IMR-90 (cell line): ENCODE results near the gene RECQL5. TPM values are rescaled to one million over a fixed set of nuclear protein-coding genes. Genes with fewer than 3 reads are reported as not detected.

Experiments used
- ATAC-seq: fragments of 200-7000 bp; cut with Tn5 transposase; 2 replicates; pipeline ENCODE4 v1.9.1; 2020; ENCODE audit warnings: low read depth, mild to moderate bottlenecking, moderate library complexity
- BruUV-seq: library from RNA; stranded (reverse); fragments of 400-500 nt; replicated peaks from 2 replicates; lab custom pipeline; 2021; lab: Mats Ljungman, UMichigan
- CTCF ChIA-PET: fragments of 300-600 bp; formaldehyde crosslinking; extraction: SDS; loops from one replicate; lab custom pipeline; 2021; ENCODE audit warnings: antibody characterized with exemption; lab: Yijun Ruan, JAX
- POLR2A ChIA-PET: fragments of 300-600 bp; sonication (Branson Sonifier 250); formaldehyde crosslinking; loops from one replicate; lab custom pipeline; 2022; ENCODE audit warnings: antibody characterized with exemption; ENCODE audit not compliant: unreplicated experiment; lab: Charles Lee
- DNase-seq: peaks from one replicate; pipeline ENCODE4 v3.0.0; 2013
- H2AFZ ChIP-seq: replicated peaks from 2 replicates; pipeline ENCODE3; 2013; ENCODE audit warnings: low read length, mild to moderate bottlenecking; ENCODE audit not compliant: poor library complexity
- H2AK5ac ChIP-seq: 2 replicates; pipeline ENCODE4 v1.6.1; 2013; ENCODE audit warnings: low read depth, low read length, inconsistent platforms
- H2AK9ac ChIP-seq: replicated peaks from 2 replicates; pipeline ENCODE3; 2013; ENCODE audit warnings: mild to moderate bottlenecking, low read depth, low read length, moderate library complexity; ENCODE audit not compliant: poor library complexity
- H2BK120ac ChIP-seq: 2 replicates; pipeline ENCODE4 v1.6.1; 2013; ENCODE audit warnings: low read depth, low read length, inconsistent platforms
- H2BK15ac ChIP-seq: 3 replicates; pipeline ENCODE4 v1.6.1; 2013; ENCODE audit warnings: low read depth, low read length, inconsistent platforms
- H2BK20ac ChIP-seq: 2 replicates; pipeline ENCODE4 v1.6.1; 2013; ENCODE audit warnings: low read depth, mild to moderate bottlenecking, inconsistent platforms, low read length, moderate library complexity
- H2BK5ac ChIP-seq: 2 replicates; pipeline ENCODE4 v1.6.1; 2013; ENCODE audit warnings: mild to moderate bottlenecking, low read depth, low read length, inconsistent platforms; ENCODE audit not compliant: poor library complexity, severe bottlenecking
- H3K14ac ChIP-seq: replicated peaks from 2 replicates; pipeline ENCODE4 v1.6.1; 2013; ENCODE audit warnings: low read depth, low read length, inconsistent platforms
- H3K18ac ChIP-seq: 2 replicates; pipeline ENCODE4 v1.6.1; 2013; ENCODE audit warnings: low read depth, low read length, control low read depth
- H3K23ac ChIP-seq: 2 replicates; pipeline ENCODE4 v1.6.1; 2013; ENCODE audit warnings: low read depth, low read length, inconsistent platforms
- H3K27ac ChIP-seq: 2 replicates; pipeline ENCODE4 v1.5.1; 2013; ENCODE audit warnings: mild to moderate bottlenecking, control low read depth, low read length; ENCODE audit not compliant: insufficient read depth
- H3K27me3 ChIP-seq: 2 replicates; pipeline ENCODE4 v1.6.1; 2013; ENCODE audit warnings: low read length; ENCODE audit not compliant: control insufficient read depth, insufficient read depth
- H3K36me3 ChIP-seq: 2 replicates; pipeline ENCODE4 v1.6.1; 2013; ENCODE audit warnings: low read length, mixed read lengths; ENCODE audit not compliant: control insufficient read depth, insufficient read depth
- H3K4ac ChIP-seq: 2 replicates; pipeline ENCODE4 v1.6.1; 2013; ENCODE audit warnings: low read depth, low read length, inconsistent platforms
- H3K4me1 ChIP-seq: 2 replicates; pipeline ENCODE4 v1.6.1; 2013; ENCODE audit warnings: low read length, mixed read lengths; ENCODE audit not compliant: control insufficient read depth, insufficient read depth
- H3K4me2 ChIP-seq: 2 replicates; pipeline ENCODE4 v1.6.1; 2013; ENCODE audit warnings: low read depth, mild to moderate bottlenecking, control low read depth, low read length, moderate library complexity
- H3K4me3 ChIP-seq: 2 replicates; pipeline ENCODE4 v1.5.1; 2013; ENCODE audit warnings: low read depth, mild to moderate bottlenecking, control low read depth, low read length, moderate library complexity; ENCODE audit not compliant: insufficient read depth
- H3K56ac ChIP-seq: 2 replicates; pipeline ENCODE4 v1.6.1; 2013; ENCODE audit warnings: low read length, inconsistent platforms; ENCODE audit not compliant: insufficient read depth; ENCODE audit errors: extremely low read depth
- H3K79me1 ChIP-seq, 2 experiments: 2 replicates each; pipeline ENCODE4 v1.6.1; 2013; ENCODE audit warnings: low read length in 2 of 2, inconsistent platforms in 1 of 2, low read depth in 1 of 2
- H3K9ac ChIP-seq: 2 replicates; pipeline ENCODE4 v1.6.1; 2013; ENCODE audit warnings: low read depth, low read length, control low read depth
- H3K9me1 ChIP-seq: 2 replicates; pipeline ENCODE4 v1.6.1; 2013; ENCODE audit warnings: low read length, inconsistent platforms; ENCODE audit not compliant: insufficient read depth
- H3K9me3 ChIP-seq: 2 replicates; pipeline ENCODE4 v1.6.1; 2013; ENCODE audit warnings: low read length; ENCODE audit not compliant: control insufficient read depth, insufficient read depth
- H4K20me1 ChIP-seq: 2 replicates; pipeline ENCODE4 v1.6.1; 2013; ENCODE audit warnings: low read length, inconsistent platforms; ENCODE audit not compliant: insufficient read depth
- H4K5ac ChIP-seq: 2 replicates; pipeline ENCODE4 v1.6.1; 2013; ENCODE audit warnings: mild to moderate bottlenecking, low read depth, low read length, control low read depth
- H4K8ac ChIP-seq, 2 experiments: 2 replicates each; pipeline ENCODE4 v1.6.1; 2013; ENCODE audit warnings: low read depth in 2 of 2, low read length in 2 of 2, control low read depth in 1 of 2, inconsistent platforms in 1 of 2
- H4K91ac ChIP-seq: 2 replicates; pipeline ENCODE4 v1.6.1; 2013; ENCODE audit warnings: low read depth, low read length, inconsistent platforms; ENCODE audit not compliant: insufficient read depth
- BHLHE40 ChIP-seq: fragments of 150-350 bp; IDR thresholded peaks from 2 replicates; pipeline ENCODE4 v1.6.1; 2016; ENCODE audit warnings: mild to moderate bottlenecking, low read depth, low read length
- CEBPB ChIP-seq: IDR thresholded peaks from 2 replicates; pipeline ENCODE4 v1.6.1; 2012; ENCODE audit warnings: low read depth, low read length, improper control_type of control experiment
- CHD1 ChIP-seq: IDR thresholded peaks from 2 replicates; pipeline ENCODE4 v1.6.1; 2012; ENCODE audit warnings: low read depth, low read length, improper control_type of control experiment
- CTCF ChIP-seq: conservative IDR thresholded peaks from 2 replicates; pipeline ENCODE4 v1.5.1; 2012; ENCODE audit warnings: mild to moderate bottlenecking, low read depth, low read length, improper control_type of control experiment
- FOS ChIP-seq: fragments of 150-350 bp; IDR thresholded peaks from 2 replicates; pipeline ENCODE4 v1.6.1; 2016; ENCODE audit warnings: low read depth, low read length
- MAFK ChIP-seq: IDR thresholded peaks from 2 replicates; pipeline ENCODE4 v1.6.1; 2012; ENCODE audit warnings: low read depth, low read length, improper control_type of control experiment
- MAZ ChIP-seq: IDR thresholded peaks from 2 replicates; pipeline ENCODE4 v1.6.1; 2012; ENCODE audit warnings: low read depth, mild to moderate bottlenecking, low read length, improper control_type of control experiment, moderate library complexity, borderline replicate concordance
- MXI1 ChIP-seq: IDR thresholded peaks from 2 replicates; pipeline ENCODE4 v1.6.1; 2012; ENCODE audit warnings: low read depth, mild to moderate bottlenecking, low read length, moderate library complexity, borderline replicate concordance
- NFE2L2 ChIP-seq: fragments of 150-350 bp; IDR thresholded peaks from 2 replicates; pipeline ENCODE4 v1.6.1; 2016; ENCODE audit warnings: low read depth, mild to moderate bottlenecking, low read length
- POLR2A ChIP-seq: IDR thresholded peaks from 2 replicates; pipeline ENCODE4 v1.6.1; 2012; ENCODE audit warnings: mild to moderate bottlenecking, low read depth, low read length
- RAD21 ChIP-seq: IDR thresholded peaks from 2 replicates; pipeline ENCODE4 v1.6.1; 2012; ENCODE audit warnings: low read length, improper control_type of control experiment
- RCOR1 ChIP-seq: IDR thresholded peaks from 2 replicates; pipeline ENCODE4 v1.6.1; 2012; ENCODE audit warnings: mild to moderate bottlenecking, low read length, improper control_type of control experiment; ENCODE audit not compliant: insufficient replicate concordance
- RFX5 ChIP-seq: IDR thresholded peaks from 2 replicates; pipeline ENCODE4 v1.8.0; 2012; ENCODE audit warnings: low read depth, mild to moderate bottlenecking, low read length, moderate library complexity
- WGBS, 2 experiments: methylation state at CpG; one replicate each; pipeline versions ENCODE4 v1.1.5 to v1.1.7; 2013; ENCODE audit warnings: missing lambda C conversion rate in 2 of 2; ENCODE audit not compliant: insufficient read length in 1 of 2; ENCODE audit errors: extremely low coverage in 2 of 2; 5-methylcytosine and 5-hydroxymethylcytosine counted together
- dilution Hi-C: fragments of 300-500 bp; cut with HindIII; formaldehyde crosslinking; loops from one replicate; pipeline ENCODE4 v1.14.3; 2018; ENCODE audit warnings: low sequenced_read_pairs; ENCODE audit not compliant: unreplicated experiment
- in situ Hi-C: fragments of 300-500 bp; cut with MboI; formaldehyde crosslinking; loops from 3 replicates; pipeline ENCODE4 v1.14.3; 2019; ENCODE audit warnings: low sequenced_read_pairs, inconsistent platforms, mixed read lengths
- intact Hi-C: fragments of 100-400 bp; cut with micrococcal nuclease; formaldehyde crosslinking; loops from 2 replicates; pipeline ENCODE4 v1.10.0; 2022
- polyA plus RNA-seq, 3 experiments: library from polyadenylated mRNA; depleted of rRNA; stranded (reverse); fragments of >200 nt; gene quantifications; 2 replicates each; pipeline ENCODE4 v1.2.3, GENCODE V29; 2012; ENCODE audit warnings: low replicate concordance in 1 of 3
- total RNA-seq: library from RNA; depleted of rRNA; stranded (reverse); fragments of >200 nt; gene quantifications from 2 replicates; pipeline ENCODE4 v1.2.3, GENCODE V29; 2012

Gene RECQL5
- total and polyA plus RNA-seq, 2 of the 4 experiments (the other 2 are of a cell fraction), result 7.3 to 23.7 TPM

- no peaks in the 10 kb centered on the region for H3K9me3 ChIP-seq
- no peaks in the 10 kb centered on the region for H3K79me1 ChIP-seq
- no peaks in the 10 kb centered on the region; the same call in 1 of the 2 replicates for H4K20me1 ChIP-seq
- H3K14ac ChIP-seq, result no peak overlapping the region
- BruUV-seq, result no TSS peak
- dilution Hi-C loops (no loop called here), intact Hi-C loops (no loop called here), in situ Hi-C loops (no loop called here)
- no peak overlapping the region for H3K4me3 ChIP-seq
- H3K4ac ChIP-seq, result no peak overlapping the region
- TF ChIP-seq POLR2A (no peak), MXI1 (no peak), MAZ (no peak), MAFK (no peak), CEBPB (no peak), CTCF (no peak), RAD21 (no peak), RCOR1 (no peak), RFX5 (no peak), CHD1 (no peak), NFE2L2 (no peak), BHLHE40 (no peak), FOS (no peak)
- no peak overlapping the region for H4K91ac ChIP-seq
- no peak overlapping the region for H3K27ac ChIP-seq
- no peak overlapping the region for H2AK5ac ChIP-seq
- H2BK15ac ChIP-seq, result no peak overlapping the region
- H3K56ac ChIP-seq, result no peak overlapping the region
- ChIA-PET CTCF (interaction anchor here (0.5 to 1.5 kb wide), 3 partner anchors 9 to 129 kb away, joined by 3 to 5 read pairs (median 4); partner anchors contain the start of gene SMIM5), POLR2A (no interaction called here)
- H4K5ac ChIP-seq, result no peak overlapping the region
- no peaks in the 10 kb centered on the region for H3K9me1 ChIP-seq
- no peaks in the 10 kb centered on the region; the same call in 1 of the 2 replicates for H3K36me3 ChIP-seq
- H2BK120ac ChIP-seq, result no peak overlapping the region
- peaks cover 5% of the 10 kb centered on the region; the same call in 1 of the 2 replicates for H3K4me1 ChIP-seq
- peaks cover 6% of the 10 kb centered on the region; the same call in 1 of the 2 replicates for H3K27me3 ChIP-seq
- no peak overlapping the region for H3K23ac ChIP-seq
- H2BK5ac ChIP-seq, result no peak overlapping the region
- ATAC-seq (no peak), DNase-seq (no peak)
- no peak overlapping the region for H2BK20ac ChIP-seq
- H3K4me2 ChIP-seq, result no peak overlapping the region
- H3K18ac ChIP-seq, result no peak overlapping the region
- no peak overlapping the region for H2AFZ ChIP-seq
- no peak overlapping the region for H2AK9ac ChIP-seq
- 74% methylated on average over 4 of the region's 12 CpGs; no CpG with 5 or more reads in 1 of the 2 experiments for WGBS, 2 experiments
- no peak overlapping the region for H3K9ac ChIP-seq
- no peak overlapping the region for H4K8ac ChIP-seq
Measured at GRCh38 chr17:75624021-75624420, 42.9 kb downstream of the RECQL5 start.
